Cardiac ventricle fibroblast (primary cell): ENCODE results near the gene SLC38A5. TPM values are rescaled to one million over a fixed set of nuclear protein-coding genes. Genes with fewer than 3 reads are reported as not detected.

ENCODE experiments used
- total RNA-seq: library from RNA; depleted of rRNA; stranded (reverse); fragments of >200 nt; gene quantifications from 2 replicates; pipeline ENCODE4 v1.2.3, GENCODE V29; 2015

SLC38A5 gene
- 8.7 and 8.9 TPM in 2 replicates for total RNA-seq

GRCh38 chrX:48470110-48470832 lies at the start of gene SLC38A5:
Gene SLC38A5, minus strand, starts transcription at chrX:48470260. Its CDS starts 2,336 bp downstream, at chrX:48467924.

GRCh38 chrX:48508400-48509244 lies 38.6 kb upstream of the SLC38A5 start, which contains the start of gene PORCN:
Gene PORCN, plus strand, starts transcription at chrX:48508992. Its CDS starts 829 bp downstream, at chrX:48509821.

GRCh38 chrX:48475774-48476577 lies 5.9 kb upstream of the SLC38A5 start, which contains the start of gene FTSJ1:
Gene FTSJ1, plus strand, starts transcription at chrX:48476199. Its CDS starts 1,849 bp downstream, at chrX:48478048.

GRCh38 chrX:48411860-48412259 lies 58.2 kb downstream of the SLC38A5 start, which contains the start of gene SSX4B:
Gene SSX4B, minus strand, starts transcription at chrX:48411960. Its CDS starts 588 bp downstream, at chrX:48411372.

Other genes with a start within 250 kb of the SLC38A5 start
- gene SSX1, start 214.9 kb downstream of the SLC38A5 start, total RNA-seq, result not detected in 2 replicates
- not detected in 2 replicates for gene SSX3, start 113.6 kb downstream of the SLC38A5 start, total RNA-seq
- not detected in 2 replicates for gene SSX4, start 86.7 kb downstream of the SLC38A5 start, total RNA-seq
- gene SSX4B, start 58.3 kb downstream of the SLC38A5 start, total RNA-seq, result not detected in 2 replicates
- 36.4 and 49.6 TPM in 2 replicates for gene FTSJ1, start 5.9 kb upstream of the SLC38A5 start, total RNA-seq
- 10.8 and 15.1 TPM in 2 replicates for gene PORCN, start 38.7 kb upstream of the SLC38A5 start, total RNA-seq
- 21.5 and 27.0 TPM in 2 replicates for gene EBP, start 51.5 kb upstream of the SLC38A5 start, total RNA-seq
- gene TBC1D25, start 69.5 kb upstream of the SLC38A5 start, total RNA-seq, result 10.6 and 12.0 TPM in 2 replicates
- 161 and 182 TPM in 2 replicates for gene RBM3, start 104.2 kb upstream of the SLC38A5 start, total RNA-seq
- 75.8 and 109 TPM in 2 replicates for gene WDR13, start 127.2 kb upstream of the SLC38A5 start, total RNA-seq
- gene WAS, start 213.5 kb upstream of the SLC38A5 start, total RNA-seq, result 1.1 and 1.6 TPM in 2 replicates
- gene SUV39H1, start 226.5 kb upstream of the SLC38A5 start, total RNA-seq, result 2.7 and 6.2 TPM in 2 replicates